ENCODE results near the gene CPM. TPM values are rescaled to one million over a fixed set of nuclear protein-coding genes. Genes with fewer than 3 reads are reported as not detected.

The CPM gene
- total RNA-seq, 5 donors from 2014 or later (not counting 1 experiment from before 2014, with no cell fraction given), result 1.6 to 2.7 (median 2.1) TPM

DNA sequence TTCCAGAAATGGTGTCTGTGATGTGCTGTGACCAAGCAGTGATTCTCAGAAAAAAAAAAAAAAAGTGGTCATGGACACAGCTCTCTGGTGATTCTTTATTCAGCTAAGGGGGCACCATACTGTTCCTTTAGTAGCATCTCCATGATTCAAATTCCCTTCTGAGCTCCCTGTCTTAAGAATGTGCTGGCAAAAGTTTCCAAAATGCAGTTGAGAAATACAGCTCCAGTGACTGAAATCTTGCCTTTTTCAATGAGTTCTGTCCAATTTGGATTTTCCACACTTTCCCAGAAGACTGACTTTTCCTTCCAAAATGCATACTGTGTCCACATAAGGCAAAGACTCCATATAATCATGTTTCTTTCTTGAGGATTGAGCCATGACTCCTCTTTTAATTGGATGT is 24.3 kb upstream of the CPM start:
- DNase-seq (no peak), ATAC-seq (replicated peaks in 1 of 4) (no peak)
- H3K4me3 ChIP-seq (ENCODE audit: control insufficient read depth in 1 of 2, extremely low read depth in 1 of 2, low read length in 1 of 2), result no peak overlapping the region
- ChIA-PET CTCF (no interaction called here), POLR2A (interaction anchor here in 1 of 2 donors (0.7 kb wide), 1 partner anchor 112 kb away, joined by 4 read pairs; no protein-coding TSS in a partner anchor)
- peaks cover 0 to 10% of the 10 kb centered on the region in 2 experiments for H3K27me3 ChIP-seq (replicated peaks in 1 of 2; ENCODE audit: control insufficient read depth in 2 of 2, extremely low read depth in 1 of 2, insufficient read depth in 2 of 2, low read length in 1 of 2)
- no peaks in the 10 kb centered on the region for H3K27me3 Mint-ChIP-seq
- H3K4me1 ChIP-seq (ENCODE audit: control insufficient read depth in 1 of 2, extremely low read depth in 1 of 2, insufficient read depth in 2 of 2, low read length in 2 of 2), result peaks cover 0 to 3% of the 10 kb centered on the region in 2 experiments
- H3K27ac ChIP-seq (ENCODE audit: low read length), result no peak overlapping the region
- H3K36me3 ChIP-seq (ENCODE audit: control insufficient read depth in 2 of 2, extremely low read depth in 1 of 2, insufficient read depth in 1 of 2, low read length in 1 of 2), result no peaks in the 10 kb centered on the region
- H3K27ac Mint-ChIP-seq, result no peak overlapping the region
- H3K4me1 Mint-ChIP-seq, result peaks cover 10 to 12% (median 10%) of the 10 kb centered on the region in 3 donors
- no peaks in the 10 kb centered on the region for H3K9me3 ChIP-seq
- H3K9me3 Mint-ChIP-seq, result no peaks in the 10 kb centered on the region
- H3K4me3 Mint-ChIP-seq, result no peak overlapping the region
- H3K36me3 Mint-ChIP-seq, result no peaks in the 10 kb centered on the region

- DNase-seq, result no peak
- no peaks in the 10 kb centered on the region for H3K27me3 Mint-ChIP-seq
- H3K9me3 Mint-ChIP-seq, result no peaks in the 10 kb centered on the region
- peaks cover 0 to 3% of the 10 kb centered on the region in 2 experiments for H3K4me1 ChIP-seq (ENCODE audit: control insufficient read depth in 1 of 2, extremely low read depth in 1 of 2, insufficient read depth in 2 of 2, low read length in 2 of 2)
- H3K4me3 Mint-ChIP-seq, result no peak overlapping the region
- no peak overlapping the region for H3K27ac Mint-ChIP-seq
- peaks cover 0 to 12% of the 10 kb centered on the region in 2 experiments for H3K27me3 ChIP-seq (replicated peaks in 1 of 2; ENCODE audit: control insufficient read depth in 2 of 2, extremely low read depth in 1 of 2, insufficient read depth in 2 of 2, low read length in 1 of 2)
- 88% methylated on average over 1 of the region's 4 CpGs for WGBS (ENCODE audit: insufficient coverage)
- POLR2A ChIA-PET, result no interaction called here
- no peaks in the 10 kb centered on the region for H3K36me3 Mint-ChIP-seq
- no peak overlapping the region for H3K4me3 ChIP-seq (ENCODE audit: control insufficient read depth in 1 of 2, extremely low read depth in 1 of 2, low read length in 1 of 2)
- CTCF ChIA-PET, result no interaction called here
- no peak for ATAC-seq (replicated peaks in 1 of 4)
- no peaks in the 10 kb centered on the region for H3K9me3 ChIP-seq
- H3K4me1 Mint-ChIP-seq, result peaks cover 10 to 12% (median 10%) of the 10 kb centered on the region in 3 donors
- H3K27ac ChIP-seq (ENCODE audit: low read length), result no peak overlapping the region
- no peaks in the 10 kb centered on the region for H3K36me3 ChIP-seq (ENCODE audit: control insufficient read depth in 2 of 2, extremely low read depth in 1 of 2, insufficient read depth in 1 of 2, low read length in 1 of 2)
Measured at GRCh38 chr12:68956466-68956865, 23.5 kb upstream of the CPM start.

GRCh38 chr12:68954811-68955210 is 21.8 kb upstream of the CPM start:
- DNase-seq (no peak), ATAC-seq (replicated peaks in 1 of 4) (no peak)
- 92% methylated on average over 4 of the region's 7 CpGs for WGBS (ENCODE audit: insufficient coverage)
- ChIA-PET CTCF (no interaction called here), POLR2A (no interaction called here)
- no peaks in the 10 kb centered on the region for H3K36me3 Mint-ChIP-seq
- Histone ChIP-seq H3K9me3 (no peaks in the 10 kb centered on the region), H3K4me1 (ENCODE audit: control insufficient read depth in 1 of 2, extremely low read depth in 1 of 2, insufficient read depth in 2 of 2, low read length in 2 of 2) (peaks cover 0 to 3% of the 10 kb centered on the region in 2 experiments), H3K27ac (ENCODE audit: low read length) (no peak overlapping the region), H3K27me3 (replicated peaks in 1 of 2; ENCODE audit: control insufficient read depth in 2 of 2, extremely low read depth in 1 of 2, insufficient read depth in 2 of 2, low read length in 1 of 2) (peaks cover 0 to 12% of the 10 kb centered on the region in 2 experiments), H3K4me3 (ENCODE audit: control insufficient read depth in 1 of 2, extremely low read depth in 1 of 2, low read length in 1 of 2) (no peak overlapping the region), H3K36me3 (ENCODE audit: control insufficient read depth in 2 of 2, extremely low read depth in 1 of 2, insufficient read depth in 1 of 2, low read length in 1 of 2) (no peaks in the 10 kb centered on the region)
- no peaks in the 10 kb centered on the region for H3K27me3 Mint-ChIP-seq
- H3K4me3 Mint-ChIP-seq, result no peak overlapping the region
- H3K4me1 Mint-ChIP-seq, result peaks cover 10 to 12% (median 10%) of the 10 kb centered on the region in 3 donors
- no peaks in the 10 kb centered on the region for H3K9me3 Mint-ChIP-seq
- H3K27ac Mint-ChIP-seq, result no peak overlapping the region

GRCh38 chr12:68953536-68953935 is 20.6 kb upstream of the CPM start:
- ChIA-PET CTCF (no interaction called here), POLR2A (no interaction called here)
- no peaks in the 10 kb centered on the region for H3K27me3 Mint-ChIP-seq
- Histone ChIP-seq H3K9me3 (no peaks in the 10 kb centered on the region), H3K4me1 (ENCODE audit: control insufficient read depth in 1 of 2, extremely low read depth in 1 of 2, insufficient read depth in 2 of 2, low read length in 2 of 2) (peaks cover 0 to 2% of the 10 kb centered on the region in 2 experiments), H3K36me3 (ENCODE audit: control insufficient read depth in 2 of 2, extremely low read depth in 1 of 2, insufficient read depth in 1 of 2, low read length in 1 of 2) (no peaks in the 10 kb centered on the region), H3K27ac (ENCODE audit: low read length) (no peak overlapping the region), H3K4me3 (ENCODE audit: control insufficient read depth in 1 of 2, extremely low read depth in 1 of 2, low read length in 1 of 2) (no peak overlapping the region), H3K27me3 (replicated peaks in 1 of 2; ENCODE audit: control insufficient read depth in 2 of 2, extremely low read depth in 1 of 2, insufficient read depth in 2 of 2, low read length in 1 of 2) (peaks cover 0 to 12% of the 10 kb centered on the region in 2 experiments)
- peaks cover 4 to 6% (median 5%) of the 10 kb centered on the region in 3 donors for H3K4me1 Mint-ChIP-seq
- H3K36me3 Mint-ChIP-seq, result no peaks in the 10 kb centered on the region
- no peak for ATAC-seq (replicated peaks in 1 of 4)
- H3K4me3 Mint-ChIP-seq, result no peak overlapping the region
- WGBS (ENCODE audit: insufficient coverage), result no CpG with 5 or more reads among the region's 2 CpGs
- no peak overlapping the region for H3K27ac Mint-ChIP-seq
- no peak for DNase-seq
- H3K9me3 Mint-ChIP-seq, result no peaks in the 10 kb centered on the region

DNA sequence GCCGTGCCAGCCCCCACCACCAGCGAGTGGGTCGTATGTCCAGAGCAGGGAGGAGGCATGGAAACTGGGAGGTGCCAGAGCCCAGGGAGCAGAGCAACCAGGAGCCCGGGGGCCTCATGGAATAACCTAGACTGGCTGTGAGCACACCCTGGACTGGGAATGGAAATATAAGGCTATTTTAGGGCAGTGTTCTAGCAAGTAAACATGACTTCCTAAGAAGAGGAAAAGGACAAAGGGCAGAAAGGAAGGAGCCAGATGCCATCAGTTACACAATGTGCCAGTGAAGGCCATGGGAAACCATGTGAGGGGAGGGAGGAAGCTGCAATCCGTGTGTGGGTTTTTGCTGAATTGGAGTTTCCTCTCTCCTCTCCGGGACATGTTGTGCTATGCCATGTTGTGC is 18.7 kb upstream of the CPM start:
- no peaks in the 10 kb centered on the region for H3K4me1 ChIP-seq (ENCODE audit: control insufficient read depth in 1 of 2, extremely low read depth in 1 of 2, insufficient read depth in 2 of 2, low read length in 2 of 2)
- H3K4me3 ChIP-seq (ENCODE audit: control insufficient read depth in 1 of 2, extremely low read depth in 1 of 2, low read length in 1 of 2), result no peak overlapping the region
- ChIA-PET POLR2A (no interaction called here), CTCF (no interaction called here)
- Mint-ChIP-seq H3K36me3 (no peaks in the 10 kb centered on the region), H3K9me3 (no peaks in the 10 kb centered on the region), H3K27me3 (peaks cover 0 to 2% of the 10 kb centered on the region in 2 donors), H3K4me3 (no peak overlapping the region), H3K4me1 (no peaks in the 10 kb centered on the region), H3K27ac (no peak overlapping the region)
- H3K36me3 ChIP-seq (ENCODE audit: control insufficient read depth in 2 of 2, extremely low read depth in 1 of 2, insufficient read depth in 1 of 2, low read length in 1 of 2), result no peaks in the 10 kb centered on the region
- ATAC-seq (replicated peaks in 1 of 4) (no peak), DNase-seq (no peak)
- no peak overlapping the region for H3K27ac ChIP-seq (ENCODE audit: low read length)
- peaks cover 0 to 12% of the 10 kb centered on the region in 2 experiments for H3K27me3 ChIP-seq (replicated peaks in 1 of 2; ENCODE audit: control insufficient read depth in 2 of 2, extremely low read depth in 1 of 2, insufficient read depth in 2 of 2, low read length in 1 of 2)
- 77% methylated on average over 4 of the region's 6 CpGs for WGBS (ENCODE audit: insufficient coverage)
- H3K9me3 ChIP-seq, result no peaks in the 10 kb centered on the region

DNA sequence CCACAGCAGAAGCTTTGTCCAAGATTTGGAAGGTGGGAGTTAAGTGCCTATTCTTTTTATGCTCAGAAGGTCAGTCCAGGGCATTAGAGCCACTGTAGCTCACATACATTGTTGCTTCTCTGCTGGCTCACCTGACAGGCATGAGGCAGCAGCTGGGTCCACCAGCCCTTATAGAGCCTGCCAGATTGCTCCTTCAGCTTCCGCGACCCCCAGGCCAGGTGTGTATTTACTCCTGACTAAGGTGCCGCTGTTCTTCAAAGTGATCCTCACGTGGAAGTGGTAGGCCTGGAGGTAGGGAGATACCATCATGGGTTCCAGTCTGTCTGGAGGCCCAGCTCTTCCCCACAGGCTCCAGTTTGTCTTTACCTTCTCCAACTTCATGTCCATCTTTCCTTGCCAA is 17.5 kb upstream of the CPM start:
- CTCF ChIA-PET, result interaction anchor here in 1 of 2 donors (0.5 kb wide), 1 partner anchor 227 kb away, joined by 3 read pairs; no protein-coding TSS in a partner anchor
- H3K9me3 ChIP-seq, result no peaks in the 10 kb centered on the region
- no peaks in the 10 kb centered on the region for H3K9me3 Mint-ChIP-seq
- no peak overlapping the region for H3K27ac ChIP-seq (ENCODE audit: low read length)
- H3K4me1 Mint-ChIP-seq, result no peaks in the 10 kb centered on the region
- WGBS (ENCODE audit: insufficient coverage), result no CpG with 5 or more reads among the region's 4 CpGs
- H3K4me1 ChIP-seq (ENCODE audit: control insufficient read depth in 1 of 2, extremely low read depth in 1 of 2, insufficient read depth in 2 of 2, low read length in 2 of 2), result no peaks in the 10 kb centered on the region
- no peaks in the 10 kb centered on the region for H3K36me3 Mint-ChIP-seq
- ATAC-seq (replicated peaks in 1 of 4) (no peak), DNase-seq (no peak)
- H3K27ac Mint-ChIP-seq, result no peak overlapping the region
- no peak overlapping the region for H3K4me3 Mint-ChIP-seq
- H3K4me3 ChIP-seq (ENCODE audit: control insufficient read depth in 1 of 2, extremely low read depth in 1 of 2, low read length in 1 of 2), result no peak overlapping the region
- peaks cover 0 to 2% of the 10 kb centered on the region in 2 donors for H3K27me3 Mint-ChIP-seq
- no peaks in the 10 kb centered on the region for H3K36me3 ChIP-seq (ENCODE audit: control insufficient read depth in 2 of 2, extremely low read depth in 1 of 2, insufficient read depth in 1 of 2, low read length in 1 of 2)
- peaks cover 0 to 9% of the 10 kb centered on the region in 2 experiments for H3K27me3 ChIP-seq (replicated peaks in 1 of 2; ENCODE audit: control insufficient read depth in 2 of 2, extremely low read depth in 1 of 2, insufficient read depth in 2 of 2, low read length in 1 of 2)
- POLR2A ChIA-PET, result interaction anchor here in 1 of 2 donors (0.6 kb wide), 1 partner anchor 67 kb away, joined by 5 read pairs; no protein-coding TSS in a partner anchor

DNA sequence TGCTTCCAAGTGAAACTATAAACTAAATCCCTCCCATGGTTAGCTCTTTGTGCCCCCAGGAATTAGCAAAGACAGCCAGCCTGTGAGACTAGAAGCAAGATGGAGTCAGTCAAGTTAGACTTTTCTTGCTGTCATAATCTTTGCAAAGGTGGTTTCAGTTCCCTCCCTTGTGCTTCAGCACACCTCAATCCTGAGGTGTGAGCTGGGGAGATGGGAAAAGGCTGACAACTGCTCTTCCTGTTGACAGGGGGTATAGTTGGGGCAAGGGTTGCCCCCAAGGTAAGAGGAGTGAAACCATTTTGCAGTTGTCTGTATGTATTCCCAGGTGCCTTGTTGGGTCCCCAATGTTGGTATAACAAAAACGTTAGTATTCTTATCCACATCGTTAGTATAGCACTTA is 12.3 kb upstream of the CPM start:
- no peaks in the 10 kb centered on the region for H3K36me3 ChIP-seq (ENCODE audit: control insufficient read depth in 2 of 2, extremely low read depth in 1 of 2, insufficient read depth in 1 of 2, low read length in 1 of 2)
- no peaks in the 10 kb centered on the region for H3K9me3 ChIP-seq
- H3K27ac ChIP-seq (ENCODE audit: low read length), result no peak overlapping the region
- Mint-ChIP-seq H3K27ac (no peak overlapping the region), H3K4me1 (no peaks in the 10 kb centered on the region), H3K36me3 (no peaks in the 10 kb centered on the region), H3K9me3 (no peaks in the 10 kb centered on the region), H3K27me3 (peaks cover 4 to 6% of the 10 kb centered on the region in 2 donors), H3K4me3 (no peak overlapping the region)
- no peak overlapping the region for H3K4me3 ChIP-seq (ENCODE audit: control insufficient read depth in 1 of 2, extremely low read depth in 1 of 2, low read length in 1 of 2)
- POLR2A ChIA-PET, result interaction anchor here in 1 of 2 donors (0.6 kb wide), 1 partner anchor 34 kb away, joined by 3 read pairs; no protein-coding TSS in a partner anchor
- ATAC-seq (replicated peaks in 1 of 4) (no peak), DNase-seq (no peak)
- H3K4me1 ChIP-seq (ENCODE audit: control insufficient read depth in 1 of 2, extremely low read depth in 1 of 2, insufficient read depth in 2 of 2, low read length in 2 of 2), result no peaks in the 10 kb centered on the region
- WGBS (ENCODE audit: insufficient coverage), result no CpG with 5 or more reads among the region's 2 CpGs
- CTCF ChIA-PET, result no interaction called here
- peaks cover 0 to 3% of the 10 kb centered on the region in 2 experiments for H3K27me3 ChIP-seq (replicated peaks in 1 of 2; ENCODE audit: control insufficient read depth in 2 of 2, extremely low read depth in 1 of 2, insufficient read depth in 2 of 2, low read length in 1 of 2)
